HUES6 (cell line): ENCODE data around the gene ATG3.
A peak's percentile ranks its signal among the peaks of the same experiment; 100 is the strongest.

Experiments
- H3K27ac ChIP-seq: 2 replicates; pipeline ENCODE4 v1.7.0; 2013; ENCODE audit warnings: low read depth, mild to moderate bottlenecking, low read length, inconsistent platforms
- H3K27me3 ChIP-seq: 2 replicates; pipeline ENCODE4 v1.6.1; 2013; ENCODE audit warnings: low read length; ENCODE audit not compliant: control insufficient read depth, insufficient read depth
- H3K36me3 ChIP-seq: 2 replicates; pipeline ENCODE4 v1.6.1; 2013; ENCODE audit warnings: low read length; ENCODE audit not compliant: control insufficient read depth, insufficient read depth
- H3K4me1 ChIP-seq: 2 replicates; pipeline ENCODE4 v1.6.1; 2013; ENCODE audit warnings: low read length; ENCODE audit not compliant: control insufficient read depth, insufficient read depth
- H3K4me3 ChIP-seq: 2 replicates; pipeline ENCODE4 v1.5.1; 2013; ENCODE audit warnings: low read depth, low read length
- H3K9ac ChIP-seq: one replicate; pipeline ENCODE4 v1.6.1; 2013; ENCODE audit warnings: mild to moderate bottlenecking, low read length
- H3K9me3 ChIP-seq: 2 replicates; pipeline ENCODE4 v1.6.1; 2013; ENCODE audit warnings: low read depth, low read length; ENCODE audit not compliant: control insufficient read depth, insufficient read depth

The ATG3 gene

DNA sequence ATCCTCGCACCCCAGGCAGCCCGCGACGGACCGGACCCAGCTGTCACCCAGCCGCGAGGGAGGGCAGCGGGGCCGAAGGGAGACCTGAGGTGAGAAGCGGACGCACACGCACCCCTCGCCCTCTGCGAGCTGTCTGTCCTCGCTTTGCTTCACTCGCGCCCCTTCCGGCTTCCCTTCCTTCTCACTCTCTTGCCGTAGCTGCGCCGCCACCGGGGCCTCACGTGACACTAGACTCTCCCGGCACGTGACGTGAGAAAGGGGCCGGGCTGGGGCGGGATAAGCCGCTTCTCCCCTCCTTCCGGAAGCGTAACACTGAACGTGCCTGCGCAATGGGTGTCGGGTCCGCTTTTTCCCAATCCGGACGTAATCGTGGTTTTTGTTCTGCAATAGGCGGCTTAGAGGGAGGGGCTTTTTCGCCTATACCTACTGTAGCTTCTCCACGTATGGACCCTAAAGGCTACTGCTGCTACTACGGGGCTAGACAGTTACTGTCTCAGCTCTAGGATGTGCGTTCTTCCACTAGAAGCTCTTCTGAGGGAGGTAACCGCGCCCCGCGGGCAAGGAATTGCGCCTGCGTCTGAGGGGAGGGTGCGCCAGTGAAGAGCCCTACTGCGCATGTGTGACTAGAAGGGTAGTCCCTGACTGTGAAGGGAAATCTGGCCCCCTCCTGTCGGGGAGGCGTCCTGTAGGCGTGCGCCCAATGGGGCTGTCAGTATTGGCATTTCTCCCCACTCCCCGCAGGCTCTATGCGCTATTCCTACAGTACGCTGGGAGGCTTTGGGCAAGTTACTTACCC is at the start of gene ATG3, which contains the start of gene SLC35A5:
TSS of gene ATG3 (minus strand) at position 229 of the 796 bp plus-strand sequence. CDS start 434 bp downstream, outside the sequence.
TSS of gene SLC35A5 (plus strand) at position 312 of the 796 bp plus-strand sequence. CDS start 1,359 bp downstream, outside the sequence.
- Histone ChIP-seq H3K27ac (peak within 1 kb of the TSS; percentile 66; the same call in 1 of the 2 replicates), H3K9me3 (no peaks in the 10 kb centered on the region), H3K27me3 (no peaks in the 10 kb centered on the region), H3K4me3 (peak within 1 kb of the TSS; percentile 93), H3K36me3 (peaks cover 25% of the 10 kb centered on the region), H3K9ac (peak within 1 kb of the TSS; percentile 88), H3K4me1 (peaks cover 30% of the 10 kb centered on the region)

DNA sequence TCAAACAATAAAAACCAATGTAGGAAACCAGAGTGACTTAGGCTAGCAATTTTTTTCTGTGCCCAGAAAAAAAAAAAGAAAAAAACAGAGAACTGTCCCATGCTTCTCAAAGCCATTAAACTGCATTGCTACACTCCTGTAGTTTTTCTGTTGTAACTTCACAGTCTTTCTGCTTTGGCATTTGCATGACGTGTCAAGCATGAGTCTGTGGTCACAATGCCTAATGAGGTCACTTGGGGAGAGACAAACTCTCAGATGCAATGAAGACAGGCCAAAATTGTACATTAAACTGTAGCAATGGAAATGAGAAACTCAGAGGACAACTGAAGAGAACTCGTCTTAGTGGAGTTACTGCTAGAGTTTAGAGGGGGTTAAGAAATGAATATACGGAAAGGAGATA is 48.4 kb upstream of the ATG3 start:
- Histone ChIP-seq H3K4me3 (no peak overlapping the region), H3K36me3 (no peaks in the 10 kb centered on the region; the same call in 1 of the 2 replicates), H3K9me3 (no peaks in the 10 kb centered on the region), H3K4me1 (peaks cover 10% of the 10 kb centered on the region), H3K9ac (no peak overlapping the region), H3K27me3 (no peaks in the 10 kb centered on the region), H3K27ac (no peak overlapping the region)

DNA sequence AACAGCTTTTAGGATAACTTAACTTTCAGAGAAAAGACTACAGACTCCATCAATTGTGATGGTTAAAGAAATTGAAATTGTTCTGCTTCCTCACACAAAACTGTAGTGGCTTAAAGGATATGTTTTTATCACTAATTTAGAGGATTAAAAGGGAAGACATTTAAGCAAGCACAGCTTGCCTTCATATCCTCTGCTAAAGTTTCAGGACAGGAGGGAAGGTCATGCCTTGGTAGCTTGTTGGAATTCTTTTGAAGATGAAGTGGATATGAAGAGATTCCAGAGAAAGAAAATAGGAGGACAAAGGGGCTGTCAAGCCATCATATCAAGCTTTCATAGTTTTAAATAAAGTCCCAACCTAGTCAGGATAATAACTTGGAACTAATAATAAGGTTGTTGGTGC is 46.1 kb upstream of the ATG3 start:
- no peaks in the 10 kb centered on the region; the same call in 1 of the 2 replicates for H3K36me3 ChIP-seq
- H3K4me3 ChIP-seq: no peak overlapping the region
- H3K27me3 ChIP-seq: no peaks in the 10 kb centered on the region
- H3K9ac ChIP-seq: no peak overlapping the region
- no peaks in the 10 kb centered on the region for H3K9me3 ChIP-seq
- peaks cover 10% of the 10 kb centered on the region for H3K4me1 ChIP-seq
- H3K27ac ChIP-seq: no peak overlapping the region

DNA sequence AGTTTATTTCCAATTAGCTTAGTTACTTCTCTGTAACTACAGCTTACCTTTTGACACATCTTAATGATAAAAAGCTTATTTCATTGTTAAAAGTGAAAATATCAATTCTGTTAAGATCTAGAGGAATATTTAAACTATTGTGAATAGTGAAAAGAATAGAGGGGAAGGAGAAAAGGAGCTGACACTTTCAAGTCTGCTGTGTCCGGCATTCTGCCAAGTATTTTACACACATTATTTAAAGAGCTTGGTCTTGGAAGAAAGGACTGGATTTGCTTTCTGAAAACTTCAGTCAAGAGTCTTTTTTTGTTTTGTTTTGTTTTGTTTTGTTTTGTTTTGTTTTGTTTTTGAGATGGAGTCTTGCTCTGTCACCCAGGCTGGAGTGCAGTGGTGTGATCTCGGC is 44.3 kb upstream of the ATG3 start:
- no peak overlapping the region for H3K4me3 ChIP-seq
- no peaks in the 10 kb centered on the region for H3K9me3 ChIP-seq
- H3K4me1 ChIP-seq: no peaks in the 10 kb centered on the region
- H3K9ac ChIP-seq: no peak overlapping the region
- H3K36me3 ChIP-seq: no peaks in the 10 kb centered on the region; the same call in 1 of the 2 replicates
- no peak overlapping the region for H3K27ac ChIP-seq
- H3K27me3 ChIP-seq: no peaks in the 10 kb centered on the region

DNA sequence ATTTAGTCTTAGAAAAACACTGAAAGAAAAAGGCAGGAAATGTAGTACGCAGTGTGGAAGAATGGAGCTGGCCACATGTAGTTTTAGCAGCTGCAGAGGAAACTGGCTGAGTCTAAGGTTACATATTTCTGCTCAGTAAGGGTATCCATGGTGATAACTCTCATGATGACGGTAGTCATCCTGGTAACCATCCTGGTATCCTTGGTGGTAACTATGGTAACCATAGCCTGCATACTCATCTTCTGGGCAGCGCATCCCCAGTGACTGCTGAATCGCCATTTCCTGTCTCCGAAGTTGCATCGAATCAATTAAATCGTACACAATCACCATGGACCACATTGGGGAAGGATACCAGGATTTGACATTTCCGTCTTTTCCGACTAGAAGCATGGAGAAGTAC is 43.5 kb upstream of the ATG3 start:
- H3K36me3 ChIP-seq: no peaks in the 10 kb centered on the region; the same call in 1 of the 2 replicates
- H3K9me3 ChIP-seq: no peaks in the 10 kb centered on the region
- no peak overlapping the region for H3K4me3 ChIP-seq
- no peak overlapping the region for H3K9ac ChIP-seq
- no peaks in the 10 kb centered on the region for H3K4me1 ChIP-seq
- H3K27me3 ChIP-seq: no peaks in the 10 kb centered on the region
- H3K27ac ChIP-seq: no peak overlapping the region

DNA sequence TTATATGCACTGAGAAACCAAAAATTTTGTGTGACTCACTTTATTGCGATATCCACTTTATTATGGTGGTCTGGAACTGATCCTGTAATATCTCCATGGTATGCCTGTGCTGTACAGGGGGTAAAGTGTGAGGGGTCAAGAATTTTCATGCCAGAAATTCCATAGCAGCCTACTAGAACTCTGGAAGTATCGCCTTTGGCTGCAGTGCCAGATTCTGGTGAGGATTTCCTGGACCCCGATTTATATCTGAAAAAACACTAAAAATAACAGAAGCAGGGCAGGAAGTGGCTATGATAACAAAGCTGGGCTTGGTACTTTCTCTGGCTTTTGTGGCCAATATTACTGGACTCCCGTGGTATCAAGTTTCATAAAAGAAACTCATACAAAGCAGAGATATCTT is 42.8 kb upstream of the ATG3 start:
- Histone ChIP-seq H3K36me3 (no peaks in the 10 kb centered on the region), H3K4me3 (no peak overlapping the region), H3K27me3 (no peaks in the 10 kb centered on the region), H3K9me3 (no peaks in the 10 kb centered on the region), H3K27ac (no peak overlapping the region), H3K4me1 (no peaks in the 10 kb centered on the region), H3K9ac (no peak overlapping the region)

DNA sequence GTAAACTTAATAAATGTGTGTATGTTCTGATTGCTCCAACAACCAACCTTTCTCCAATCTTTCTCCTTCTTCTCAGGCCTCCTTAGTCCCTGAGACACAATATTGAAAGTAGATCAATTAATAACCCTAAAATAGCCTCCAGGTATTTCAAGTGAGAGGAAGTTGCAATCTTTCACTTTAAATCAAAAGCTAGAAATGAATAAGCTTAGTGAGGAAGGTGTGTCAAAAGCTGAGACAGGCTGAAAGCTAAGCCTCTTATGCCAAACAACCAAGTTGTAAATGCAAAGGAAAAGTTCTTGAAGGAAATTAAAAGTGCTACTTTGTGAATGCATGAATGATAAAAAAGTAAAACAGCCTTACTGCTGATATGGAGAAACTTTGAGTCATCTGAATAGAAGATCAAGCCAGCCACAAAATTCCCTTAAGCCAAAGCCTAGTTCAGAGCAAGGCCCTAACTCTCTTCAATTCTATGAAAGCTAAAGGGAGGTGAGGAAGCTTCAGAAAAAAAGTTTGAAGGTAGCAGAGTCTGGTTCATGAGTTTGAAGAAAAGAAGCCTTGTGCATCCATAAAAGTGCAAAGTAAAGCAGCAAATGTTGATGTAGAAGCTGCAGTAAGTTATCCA is 40.6 kb upstream of the ATG3 start:
- no peak overlapping the region for H3K4me3 ChIP-seq
- H3K36me3 ChIP-seq: no peaks in the 10 kb centered on the region
- H3K27ac ChIP-seq: no peak overlapping the region
- H3K9ac ChIP-seq: no peak overlapping the region
- no peaks in the 10 kb centered on the region for H3K4me1 ChIP-seq
- H3K27me3 ChIP-seq: no peaks in the 10 kb centered on the region
- H3K9me3 ChIP-seq: no peaks in the 10 kb centered on the region

DNA sequence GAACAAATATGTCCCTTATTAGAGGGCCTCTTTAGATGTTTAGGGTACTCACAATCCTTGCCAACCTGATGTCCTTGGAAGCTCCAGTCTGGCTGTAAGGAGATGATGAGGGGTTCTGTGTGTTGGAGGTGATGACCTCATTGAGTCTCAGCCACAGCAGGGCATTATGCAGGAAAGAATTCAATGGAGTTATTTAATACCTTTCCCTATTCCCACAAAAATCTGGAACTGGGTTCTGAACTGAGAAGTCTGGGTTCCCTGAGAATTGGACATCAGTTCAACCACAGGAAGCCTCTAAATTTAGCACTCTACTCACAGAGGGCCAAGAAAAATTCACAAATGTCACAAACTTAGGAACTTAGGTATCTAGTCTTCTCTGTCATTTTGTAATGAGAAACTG is 37.0 kb upstream of the ATG3 start:
- H3K36me3 ChIP-seq: 0 out of 2 replicates have a peak, but pooled peaks cover 5% of the 10 kb centered on the region
- H3K4me1 ChIP-seq: no peaks in the 10 kb centered on the region
- no peak overlapping the region for H3K4me3 ChIP-seq
- H3K27ac ChIP-seq: no peak overlapping the region
- no peaks in the 10 kb centered on the region for H3K9me3 ChIP-seq
- H3K27me3 ChIP-seq: no peaks in the 10 kb centered on the region
- H3K9ac ChIP-seq: no peak overlapping the region

DNA sequence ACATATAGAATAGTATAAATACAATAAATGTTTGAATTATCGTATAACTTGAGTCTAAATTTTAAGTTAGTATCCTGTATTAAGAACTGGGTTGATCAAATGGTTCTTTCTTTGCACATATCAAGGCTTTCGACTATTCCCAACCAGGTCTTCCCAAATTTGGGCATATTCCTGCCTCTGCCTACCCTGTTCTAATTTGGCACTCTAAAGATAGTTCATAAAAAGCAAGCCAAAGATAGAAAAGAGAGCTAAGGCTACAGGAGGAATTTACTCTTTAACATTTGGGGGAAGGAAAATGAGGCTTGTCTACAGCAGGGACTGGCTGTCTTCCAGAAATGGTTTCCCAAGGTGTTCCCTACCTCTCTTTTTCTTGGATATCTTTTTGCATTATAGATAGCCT is 36.2 kb upstream of the ATG3 start:
- H3K27ac ChIP-seq: no peak overlapping the region
- H3K27me3 ChIP-seq: no peaks in the 10 kb centered on the region
- no peak overlapping the region for H3K9ac ChIP-seq
- H3K4me3 ChIP-seq: no peak overlapping the region
- peaks cover 2% of the 10 kb centered on the region; the same call in 1 of the 2 replicates for H3K4me1 ChIP-seq
- H3K9me3 ChIP-seq: no peaks in the 10 kb centered on the region
- H3K36me3 ChIP-seq: 0 out of 2 replicates have a peak, but pooled peaks cover 8% of the 10 kb centered on the region

DNA sequence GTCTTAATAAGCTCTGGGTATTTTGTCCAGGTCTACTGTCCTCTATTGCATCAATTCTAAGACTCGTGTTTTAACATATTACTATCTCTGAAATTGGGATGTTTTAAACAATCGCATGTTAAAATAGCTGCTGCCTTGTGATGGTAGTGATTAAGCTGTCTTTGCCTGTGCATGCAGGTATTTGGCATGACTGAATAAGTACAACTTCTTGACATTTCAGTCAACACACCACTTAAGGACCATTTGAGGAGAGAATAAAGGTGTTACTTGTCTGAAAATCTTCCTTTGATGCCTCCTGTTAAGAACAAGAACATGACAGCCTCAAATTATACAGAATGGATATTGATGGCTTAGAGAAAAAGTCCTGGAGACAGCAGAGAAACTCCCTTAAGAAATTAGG is 33.1 kb upstream of the ATG3 start:
- Histone ChIP-seq H3K4me1 (peaks cover 10% of the 10 kb centered on the region), H3K36me3 (0 out of 2 replicates have a peak, but pooled peaks cover 8% of the 10 kb centered on the region), H3K27me3 (no peaks in the 10 kb centered on the region), H3K27ac (no peak overlapping the region), H3K9ac (no peak overlapping the region), H3K4me3 (no peak overlapping the region), H3K9me3 (no peaks in the 10 kb centered on the region)

DNA sequence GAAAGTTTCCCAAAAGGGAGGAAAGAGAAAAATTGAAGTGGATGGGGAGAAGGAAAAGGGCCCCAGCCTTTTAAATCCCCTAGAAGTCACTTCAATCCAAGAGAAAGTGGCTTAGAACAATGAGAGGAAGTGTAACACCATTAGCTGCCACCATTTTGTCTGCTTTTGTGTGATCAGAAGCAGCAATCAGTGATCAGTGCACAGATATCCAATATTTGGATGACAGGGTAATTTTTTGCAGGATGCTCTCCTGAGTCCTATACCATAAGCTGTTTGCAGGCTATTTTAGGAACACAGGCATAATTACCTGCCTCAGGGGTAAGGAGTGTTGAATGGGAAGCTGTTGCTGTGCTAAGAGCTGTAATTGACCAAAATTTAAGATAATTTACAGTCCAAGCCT is 31.5 kb upstream of the ATG3 start:
- no peaks in the 10 kb centered on the region for H3K27me3 ChIP-seq
- H3K4me1 ChIP-seq: peaks cover 10% of the 10 kb centered on the region
- H3K36me3 ChIP-seq: 0 out of 2 replicates have a peak, but pooled peaks cover 8% of the 10 kb centered on the region
- H3K9me3 ChIP-seq: no peaks in the 10 kb centered on the region
- no peak overlapping the region for H3K9ac ChIP-seq
- H3K4me3 ChIP-seq: no peak overlapping the region
- peak overlapping the region; percentile 68; the same call in 1 of the 2 replicates for H3K27ac ChIP-seq
